ENCODE measurements around the gene GPD2. TPM values are rescaled to one million over a fixed set of nuclear protein-coding genes. Genes with fewer than 3 reads are reported as not detected.

GPD2 gene
- polyA plus RNA-seq, 1 donor from 2014 or later, result 3.5 TPM

DNA sequence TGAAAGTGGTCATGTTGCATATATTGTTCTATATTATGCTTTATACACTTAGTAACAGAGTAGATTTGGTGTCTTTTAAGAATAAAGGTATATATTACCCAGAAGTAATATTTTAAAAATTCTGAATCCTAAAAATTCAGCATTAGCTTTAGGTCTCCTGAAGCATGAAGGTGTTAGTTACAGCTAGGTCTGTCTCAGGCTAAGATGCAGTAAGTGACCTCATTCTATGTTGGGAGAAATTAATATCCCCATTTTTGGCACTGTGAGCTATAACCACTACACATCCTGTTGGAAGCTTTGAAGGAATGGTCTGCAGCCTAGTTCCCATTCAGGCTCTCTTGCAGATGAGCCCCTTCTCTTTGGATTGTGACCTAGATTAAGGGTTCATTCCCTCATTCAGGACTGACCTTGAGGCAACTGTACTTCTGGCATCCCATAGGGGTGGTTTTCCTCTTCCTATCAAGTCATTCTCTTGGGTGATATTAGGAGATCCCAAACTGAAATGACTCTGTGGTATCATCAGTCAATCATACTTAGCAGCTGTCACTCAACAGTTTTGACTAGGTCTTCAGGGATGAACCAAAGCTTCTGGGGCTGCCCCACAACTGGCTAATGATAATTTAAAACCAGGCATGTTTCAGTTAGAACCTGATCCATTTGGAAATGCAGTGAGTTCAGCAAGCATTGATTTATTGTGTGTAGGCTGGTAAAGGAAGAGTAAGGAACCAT, 117.7 kb downstream of the GPD2 start:
- Histone ChIP-seq H3K9me3 (ENCODE audit: low read length) (no peaks in the 10 kb centered on the region), H2AFZ (ENCODE audit: low read depth, low read length) (no peak overlapping the region), H3K27me3 (ENCODE audit: insufficient read depth, low read depth, low read length) (no peaks in the 10 kb centered on the region), H3K9me2 (ENCODE audit: insufficient read depth, low read length) (no peaks in the 10 kb centered on the region), H3F3A (ENCODE audit: insufficient read depth, low read length, poor library complexity, severe bottlenecking) (no peaks in the 10 kb centered on the region), H3K9ac (ENCODE audit: low read length) (no peak overlapping the region), H3K4me3 (ENCODE audit: low read length) (no peak overlapping the region), H3K27ac (ENCODE audit: low read length) (no peak overlapping the region), H3K4me2 (ENCODE audit: low read length) (no peak overlapping the region), H3K79me2 (replicated peaks; ENCODE audit: insufficient read depth, low read length) (no peaks in the 10 kb centered on the region), H3K36me3 (ENCODE audit: insufficient read depth, low read length) (no peaks in the 10 kb centered on the region), H4K20me1 (ENCODE audit: insufficient read depth) (no peaks in the 10 kb centered on the region)
- TF ChIP-seq MXI1 (conservative IDR thresholded peaks at IDR 0.05; ENCODE audit: poor library complexity, severe bottlenecking) (no peak), POLR2AphosphoS5 (IDR thresholded peaks at IDR 0.05) (no peak), EZH2 (IDR thresholded peaks at IDR 0.05; ENCODE audit: borderline replicate concordance, insufficient read depth, low read length, poor library complexity, severe bottlenecking) (no peak), RAD21 (conservative IDR thresholded peaks at IDR 0.05) (no peak), TAF1 (IDR thresholded peaks at IDR 0.05; ENCODE audit: low read depth) (no peak), SMC3 (conservative IDR thresholded peaks at IDR 0.05; ENCODE audit: poor library complexity) (no peak), EP300 (conservative IDR thresholded peaks at IDR 0.05; ENCODE audit: poor library complexity, severe bottlenecking) (no peak)
- TF ChIP-seq, protein P1, sequence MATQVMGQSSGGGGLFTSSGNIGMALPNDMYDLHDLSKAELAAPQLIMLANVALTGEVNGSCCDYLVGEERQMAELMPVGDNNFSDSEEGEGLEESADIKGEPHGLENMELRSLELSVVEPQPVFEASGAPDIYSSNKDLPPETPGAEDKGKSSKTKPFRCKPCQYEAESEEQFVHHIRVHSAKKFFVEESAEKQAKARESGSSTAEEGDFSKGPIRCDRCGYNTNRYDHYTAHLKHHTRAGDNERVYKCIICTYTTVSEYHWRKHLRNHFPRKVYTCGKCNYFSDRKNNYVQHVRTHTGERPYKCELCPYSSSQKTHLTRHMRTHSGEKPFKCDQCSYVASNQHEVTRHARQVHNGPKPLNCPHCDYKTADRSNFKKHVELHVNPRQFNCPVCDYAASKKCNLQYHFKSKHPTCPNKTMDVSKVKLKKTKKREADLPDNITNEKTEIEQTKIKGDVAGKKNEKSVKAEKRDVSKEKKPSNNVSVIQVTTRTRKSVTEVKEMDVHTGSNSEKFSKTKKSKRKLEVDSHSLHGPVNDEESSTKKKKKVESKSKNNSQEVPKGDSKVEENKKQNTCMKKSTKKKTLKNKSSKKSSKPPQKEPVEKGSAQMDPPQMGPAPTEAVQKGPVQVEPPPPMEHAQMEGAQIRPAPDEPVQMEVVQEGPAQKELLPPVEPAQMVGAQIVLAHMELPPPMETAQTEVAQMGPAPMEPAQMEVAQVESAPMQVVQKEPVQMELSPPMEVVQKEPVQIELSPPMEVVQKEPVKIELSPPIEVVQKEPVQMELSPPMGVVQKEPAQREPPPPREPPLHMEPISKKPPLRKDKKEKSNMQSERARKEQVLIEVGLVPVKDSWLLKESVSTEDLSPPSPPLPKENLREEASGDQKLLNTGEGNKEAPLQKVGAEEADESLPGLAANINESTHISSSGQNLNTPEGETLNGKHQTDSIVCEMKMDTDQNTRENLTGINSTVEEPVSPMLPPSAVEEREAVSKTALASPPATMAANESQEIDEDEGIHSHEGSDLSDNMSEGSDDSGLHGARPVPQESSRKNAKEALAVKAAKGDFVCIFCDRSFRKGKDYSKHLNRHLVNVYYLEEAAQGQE (IDR thresholded peaks at IDR 0.05; ENCODE audit: borderline replicate concordance), result no peak
- TF ChIP-seq, protein P2, sequence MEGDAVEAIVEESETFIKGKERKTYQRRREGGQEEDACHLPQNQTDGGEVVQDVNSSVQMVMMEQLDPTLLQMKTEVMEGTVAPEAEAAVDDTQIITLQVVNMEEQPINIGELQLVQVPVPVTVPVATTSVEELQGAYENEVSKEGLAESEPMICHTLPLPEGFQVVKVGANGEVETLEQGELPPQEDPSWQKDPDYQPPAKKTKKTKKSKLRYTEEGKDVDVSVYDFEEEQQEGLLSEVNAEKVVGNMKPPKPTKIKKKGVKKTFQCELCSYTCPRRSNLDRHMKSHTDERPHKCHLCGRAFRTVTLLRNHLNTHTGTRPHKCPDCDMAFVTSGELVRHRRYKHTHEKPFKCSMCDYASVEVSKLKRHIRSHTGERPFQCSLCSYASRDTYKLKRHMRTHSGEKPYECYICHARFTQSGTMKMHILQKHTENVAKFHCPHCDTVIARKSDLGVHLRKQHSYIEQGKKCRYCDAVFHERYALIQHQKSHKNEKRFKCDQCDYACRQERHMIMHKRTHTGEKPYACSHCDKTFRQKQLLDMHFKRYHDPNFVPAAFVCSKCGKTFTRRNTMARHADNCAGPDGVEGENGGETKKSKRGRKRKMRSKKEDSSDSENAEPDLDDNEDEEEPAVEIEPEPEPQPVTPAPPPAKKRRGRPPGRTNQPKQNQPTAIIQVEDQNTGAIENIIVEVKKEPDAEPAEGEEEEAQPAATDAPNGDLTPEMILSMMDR (IDR thresholded peaks at IDR 0.05; ENCODE audit: poor library complexity, severe bottlenecking), result no peak

DNA sequence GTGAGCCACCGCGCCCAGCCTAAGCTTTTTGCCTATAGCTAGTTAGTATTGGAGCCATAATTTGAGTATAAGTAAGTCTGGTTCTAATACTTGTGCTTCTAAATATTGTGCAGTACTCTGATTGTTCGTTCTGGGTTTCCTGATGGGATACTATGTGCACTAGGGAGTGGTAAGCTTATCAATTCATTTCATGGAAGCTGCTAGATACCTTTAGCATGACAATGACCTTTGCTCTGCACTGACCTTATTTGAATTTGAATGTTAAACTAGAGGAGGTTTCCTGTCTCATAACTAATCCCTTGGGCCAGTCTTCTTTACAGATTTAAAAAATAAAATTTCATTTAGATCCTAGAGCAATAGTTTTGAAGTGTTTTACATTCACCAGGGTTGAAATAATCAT, 125.1 kb downstream of the GPD2 start:
- no peaks in the 10 kb centered on the region for H3F3A ChIP-seq (ENCODE audit: insufficient read depth, low read length, poor library complexity, severe bottlenecking)
- H3K27me3 ChIP-seq (ENCODE audit: insufficient read depth, low read depth, low read length), result no peaks in the 10 kb centered on the region
- H3K27ac ChIP-seq (ENCODE audit: low read length), result no peak overlapping the region
- TF ChIP-seq, protein P2 (IDR thresholded peaks at IDR 0.05; ENCODE audit: poor library complexity, severe bottlenecking), result no peak
- TF ChIP-seq, protein P1 (IDR thresholded peaks at IDR 0.05; ENCODE audit: borderline replicate concordance), result no peak
- no peak for TF ChIP-seq SMC3 (conservative IDR thresholded peaks at IDR 0.05; ENCODE audit: poor library complexity)
- TF ChIP-seq EP300 (conservative IDR thresholded peaks at IDR 0.05; ENCODE audit: poor library complexity, severe bottlenecking), result no peak
- no peak for TF ChIP-seq TAF1 (IDR thresholded peaks at IDR 0.05; ENCODE audit: low read depth)
- no peak for TF ChIP-seq RAD21 (conservative IDR thresholded peaks at IDR 0.05)
- no peak for TF ChIP-seq EZH2 (IDR thresholded peaks at IDR 0.05; ENCODE audit: borderline replicate concordance, insufficient read depth, low read length, poor library complexity, severe bottlenecking)
- TF ChIP-seq MXI1 (conservative IDR thresholded peaks at IDR 0.05; ENCODE audit: poor library complexity, severe bottlenecking), result no peak
- TF ChIP-seq POLR2AphosphoS5 (IDR thresholded peaks at IDR 0.05), result no peak
- no peak overlapping the region for H3K4me2 ChIP-seq (ENCODE audit: low read length)
- no peaks in the 10 kb centered on the region for H4K20me1 ChIP-seq (ENCODE audit: insufficient read depth)
- H3K9ac ChIP-seq (ENCODE audit: low read length), result no peak overlapping the region
- H3K9me2 ChIP-seq (ENCODE audit: insufficient read depth, low read length), result no peaks in the 10 kb centered on the region
- no peak overlapping the region for H3K4me3 ChIP-seq (ENCODE audit: low read length)
- no peaks in the 10 kb centered on the region for H3K36me3 ChIP-seq (ENCODE audit: insufficient read depth, low read length)
- no peaks in the 10 kb centered on the region for H3K9me3 ChIP-seq (ENCODE audit: low read length)
- H2AFZ ChIP-seq (ENCODE audit: low read depth, low read length), result no peak overlapping the region
- H3K79me2 ChIP-seq (replicated peaks; ENCODE audit: insufficient read depth, low read length), result no peaks in the 10 kb centered on the region
